Left lung (tissue), 10 donors: Measurements from ENCODE around the gene TMEM168. TPM values are rescaled to one million over a fixed set of nuclear protein-coding genes. Genes with fewer than 3 reads are reported as not detected.

Experiments used
- ATAC-seq: fragments of 200-7000 bp; cut with Tn5 transposase; one replicate; pipeline ENCODE4 v1.9.1; 2020; ENCODE audit warnings: moderate library complexity
- DNase-seq, 4 donors: peaks; one replicate each; pipeline ENCODE4 v3.0.0-alpha.2; 2013 to 2020
- H3K27ac ChIP-seq, 2 donors: fragments of 200-600 bp; sonication (generic) in 1 of 2; one replicate each; pipeline versions ENCODE4 v1.5.0 to v1.8.0; 2020 to 2021
- H3K27me3 ChIP-seq, 2 donors: fragments of 200-600 bp; sonication (generic) in 1 of 2; one replicate each; pipeline versions ENCODE4 v1.5.0 to v1.8.0; 2020 to 2021
- H3K36me3 ChIP-seq, 2 donors: fragments of 200-600 bp; sonication (generic) in 1 of 2; one replicate each; pipeline versions ENCODE4 v1.5.0 to v1.8.0; 2020 to 2021
- H3K4me1 ChIP-seq, 2 donors: fragments of 200-600 bp; one replicate each; pipeline ENCODE4 v1.8.0; 2021
- H3K4me3 ChIP-seq, 2 donors: fragments of 200-600 bp; sonication (generic) in 1 of 2; one replicate each; pipeline versions ENCODE4 v1.5.0 to v1.8.0; 2020 to 2021; ENCODE audit warnings: mild to moderate bottlenecking in 1 of 2
- H3K9me3 ChIP-seq, 2 donors: fragments of 200-600 bp; sonication (generic) in 1 of 2; one replicate each; pipeline versions ENCODE4 v1.5.0 to v1.8.0; 2020 to 2021
- CTCF ChIP-seq, 2 donors: fragments of 200-600 bp; sonication (generic) in 1 of 2; IDR thresholded peaks; one replicate each; pipeline versions ENCODE4 v1.5.0 to v1.8.0; 2021; ENCODE audit warnings: antibody characterized with exemption in 2 of 2
- intact Hi-C, 2 donors: fragments of 100-400 bp; cut with DNase I; formaldehyde crosslinking; loops; one replicate each; pipeline versions ENCODE4 v1.11.2 to v1.14.2; 2022
- polyA plus RNA-seq, 6 donors: library from polyadenylated mRNA; unstranded; fragments of 120-200 nt; gene quantifications; one replicate each; pipeline ENCODE4 v1.2.1, GENCODE V29; 2013; ENCODE audit not compliant: insufficient read length in 6 of 6
- total RNA-seq, 2 donors: library from RNA; stranded (reverse); fragmentation: NEBNext Ultra II Directional; extraction: Animal tissue kit (Norgen Biotek cat#: 25700); gene quantifications; one replicate each; pipeline ENCODE4 v1.2.1, GENCODE V29; 2021
- donor health status: DM: no; HTN: yes; CAD: no.
- donor health status: DM: no; HTN: no; CAD: no.

The TMEM168 gene
- total and polyA plus RNA-seq, 8 donors = 22.3 to 75.4 (median 67.4) TPM

GRCh38 chr7:112759905-112760304 lies 30.3 kb downstream of the TMEM168 start:
- ATAC-seq = no peak
- no peak for TF ChIP-seq CTCF (IDR thresholded peaks at IDR 0.05)
- no peaks in the 10 kb centered on the region for H3K9me3 ChIP-seq
- H3K27me3 ChIP-seq = no peaks in the 10 kb centered on the region
- DNase-seq = no peak
- no peaks in the 10 kb centered on the region for H3K36me3 ChIP-seq
- H3K27ac ChIP-seq = no peak overlapping the region
- intact Hi-C loops = no loop called here
- H3K4me3 ChIP-seq = no peak overlapping the region
- no peaks in the 10 kb centered on the region for H3K4me1 ChIP-seq

- no peak overlapping the region for H3K4me3 ChIP-seq
- H3K36me3 ChIP-seq = no peaks in the 10 kb centered on the region
- no peak for DNase-seq
- H3K9me3 ChIP-seq = no peaks in the 10 kb centered on the region
- intact Hi-C loops = no loop called here
- H3K27ac ChIP-seq = no peak overlapping the region
- H3K4me1 ChIP-seq = no peaks in the 10 kb centered on the region
- no peaks in the 10 kb centered on the region for H3K27me3 ChIP-seq
- TF ChIP-seq CTCF (IDR thresholded peaks at IDR 0.05) = no peak
- ATAC-seq = no peak
Observed at GRCh38 chr7:112757337-112757736, 32.9 kb downstream of the TMEM168 start.

- no peak for DNase-seq
- no peak for TF ChIP-seq CTCF (IDR thresholded peaks at IDR 0.05)
- Histone ChIP-seq H3K27ac (no peak overlapping the region), H3K27me3 (no peaks in the 10 kb centered on the region), H3K36me3 (no peaks in the 10 kb centered on the region), H3K4me1 (no peaks in the 10 kb centered on the region), H3K4me3 (no peak overlapping the region), H3K9me3 (no peaks in the 10 kb centered on the region)
- intact Hi-C loops = no loop called here
- ATAC-seq = no peak
Observed at GRCh38 chr7:112753298-112753697, 36.9 kb downstream of the TMEM168 start.

GRCh38 chr7:112752576-112752975 lies 37.6 kb downstream of the TMEM168 start:
- no peak overlapping the region for H3K27ac ChIP-seq
- H3K36me3 ChIP-seq = no peaks in the 10 kb centered on the region
- H3K4me1 ChIP-seq = no peaks in the 10 kb centered on the region
- intact Hi-C loops = no loop called here
- ATAC-seq (no peak), DNase-seq (no peak)
- H3K4me3 ChIP-seq = no peak overlapping the region
- H3K9me3 ChIP-seq = no peaks in the 10 kb centered on the region
- H3K27me3 ChIP-seq = no peaks in the 10 kb centered on the region
- no peak for TF ChIP-seq CTCF (IDR thresholded peaks at IDR 0.05)

- no peak for TF ChIP-seq CTCF (IDR thresholded peaks at IDR 0.05)
- Histone ChIP-seq H3K27ac (no peak overlapping the region), H3K4me1 (no peaks in the 10 kb centered on the region), H3K36me3 (no peaks in the 10 kb centered on the region), H3K9me3 (no peaks in the 10 kb centered on the region), H3K4me3 (no peak overlapping the region), H3K27me3 (no peaks in the 10 kb centered on the region)
- ATAC-seq (no peak), DNase-seq (no peak)
- intact Hi-C loops = no loop called here
Observed at GRCh38 chr7:112749775-112750174, 40.4 kb downstream of the TMEM168 start.
